C4-2B (cell line): Measurements from ENCODE around the gene CMTM2.

Experiments
- H3K27ac ChIP-seq: fragments of 450-650 bp; 2 replicates; pipeline ENCODE4 v1.5.1; 2017
- CTCF ChIP-seq: fragments of 450-650 bp; conservative IDR thresholded peaks from 2 replicates; pipeline ENCODE4 v1.5.1; 2017; ENCODE audit warnings: mild to moderate bottlenecking
- ZFX ChIP-seq: fragments of 450-650 bp; IDR thresholded peaks from 2 replicates; pipeline ENCODE4 v1.6.1; 2017

CMTM2 gene

GRCh38 chr16:66554021-66554420, 25.2 kb upstream of the CMTM2 start:
- no peak overlapping the region for H3K27ac ChIP-seq

GRCh38 chr16:66554495-66554894, 24.8 kb upstream of the CMTM2 start:
- TF ChIP-seq CTCF (no peak), ZFX (no peak)
- no peak overlapping the region for H3K27ac ChIP-seq

More at GRCh38 chr16:66554021-66554420, 25.2 kb upstream of the CMTM2 start:
- no peak for TF ChIP-seq CTCF

- TF ChIP-seq ZFX (no peak), CTCF (no peak)
- H3K27ac ChIP-seq: no peak overlapping the region
Observed at GRCh38 chr16:66560107-66560506, 19.2 kb upstream of the CMTM2 start.

- no peak overlapping the region for H3K27ac ChIP-seq
- TF ChIP-seq ZFX: no peak
- TF ChIP-seq CTCF: no peak
Observed at GRCh38 chr16:66561381-66562080, 17.7 kb upstream of the CMTM2 start.

GRCh38 chr16:66562409-66562808, 16.9 kb upstream of the CMTM2 start:
- TF ChIP-seq CTCF (peak; percentile 16; the same call in 1 of the 2 replicates), ZFX (no peak)
- no peak overlapping the region for H3K27ac ChIP-seq

GRCh38 chr16:66562986-66563385, 16.3 kb upstream of the CMTM2 start:
- no peak overlapping the region for H3K27ac ChIP-seq
- TF ChIP-seq ZFX (no peak), CTCF (no peak)

- TF ChIP-seq CTCF (no peak), ZFX (no peak)
- H3K27ac ChIP-seq: no peak overlapping the region
Observed at GRCh38 chr16:66563574-66564334, 15.5 kb upstream of the CMTM2 start.
